Measurements from ENCODE around the gene SCNN1A.
A peak's percentile ranks its signal among the peaks of the same experiment; 100 is the strongest.

The SCNN1A gene

GRCh38 chr12:6383572-6384498, 8.5 kb upstream of the SCNN1A start, which contains the start of gene LTBR:
TSS of gene LTBR (plus strand) at chr12:6384162. CDS start at chr12:6384359, 197 bp downstream.
- DNase-seq: peak; percentile 92 to 94

DNA sequence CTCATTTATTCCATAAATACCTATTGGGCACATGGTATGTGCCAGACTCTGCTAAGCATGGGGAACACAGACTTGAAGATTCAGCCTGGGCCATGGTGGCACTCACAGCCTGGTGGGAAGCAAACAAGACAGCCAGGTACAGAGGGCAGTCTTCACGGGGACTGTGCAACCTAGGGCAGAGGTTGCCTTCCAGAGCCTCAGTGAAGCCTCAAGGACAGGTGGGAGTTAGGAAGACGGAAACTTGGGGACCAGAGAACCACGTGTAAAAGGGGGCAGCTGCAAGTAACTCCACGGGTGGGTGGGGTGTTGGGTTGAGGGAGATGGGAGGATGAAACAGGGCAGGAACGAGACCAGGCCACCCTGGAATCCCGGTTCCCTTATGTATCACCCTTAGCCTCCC, 7.6 kb upstream of the SCNN1A start:
- DNase-seq: no peak

GRCh38 chr12:6382371-6382770, 7.0 kb upstream of the SCNN1A start:
- no peak for DNase-seq

- DNase-seq: no peak
These were observed 5.1 kb upstream of the SCNN1A start for GRCh38 chr12:6380141-6381121.

GRCh38 chr12:6378709-6379472, 3.5 kb upstream of the SCNN1A start:
- DNase-seq: no peak

DNA sequence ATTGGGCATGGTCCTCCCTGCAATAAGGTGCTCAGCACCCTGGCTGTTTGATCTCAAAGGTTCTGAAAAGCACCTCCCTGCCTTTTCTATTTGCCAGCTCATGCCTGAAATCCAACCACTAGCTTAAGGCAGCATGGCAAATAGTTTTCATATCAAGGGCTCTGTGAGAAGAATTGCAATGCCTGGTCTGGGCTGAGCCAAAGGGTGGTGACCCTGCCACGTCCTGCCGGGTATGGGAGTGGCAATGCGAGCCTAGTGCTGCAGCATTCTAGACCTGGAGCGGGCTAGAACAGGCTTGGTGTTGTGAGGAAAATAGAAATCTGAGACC, 2.3 kb upstream of the SCNN1A start:
- no peak for DNase-seq

DNA sequence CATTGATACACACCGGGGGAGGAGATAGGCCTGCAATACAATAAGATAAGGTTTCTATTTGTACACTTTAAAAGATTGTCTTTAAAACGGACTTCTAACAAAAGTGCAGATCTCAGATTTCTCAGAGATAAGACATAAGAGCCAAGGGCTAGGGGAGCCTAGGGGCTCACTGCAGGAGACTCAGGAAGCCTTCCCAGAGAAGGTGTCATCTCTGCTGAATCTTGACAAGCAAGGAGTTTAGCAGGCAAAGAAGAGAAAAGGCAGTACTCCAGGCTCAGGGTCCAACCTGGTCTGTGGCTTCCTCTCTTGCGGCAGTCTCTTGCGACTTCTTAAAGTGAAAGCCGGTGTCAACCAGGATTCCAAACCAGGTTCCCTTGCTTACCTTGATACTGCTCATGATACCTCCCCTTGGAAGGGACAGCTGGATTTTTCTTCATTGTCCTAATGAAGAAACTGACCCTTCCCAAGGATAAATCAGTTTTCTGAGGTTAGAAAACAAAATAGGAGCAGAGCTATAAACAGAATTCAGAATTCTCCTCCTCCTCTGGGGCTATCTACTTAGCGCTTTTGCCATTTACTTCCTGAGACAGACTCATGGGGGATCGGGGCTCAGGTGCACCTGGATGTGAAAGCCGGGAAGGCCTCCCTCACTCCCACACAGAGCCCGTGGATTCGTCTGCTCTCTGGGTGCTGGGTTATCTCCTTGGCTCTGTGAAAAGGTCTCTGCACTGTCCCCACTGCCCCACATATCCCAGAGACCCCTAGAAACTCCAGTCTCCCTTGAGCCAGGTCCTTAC, 1.7 kb upstream of the SCNN1A start:
- DNase-seq: no peak

GRCh38 chr12:6376079-6376869, 911 bp upstream of the SCNN1A start:
- peak; percentile 31 to 42 for DNase-seq

GRCh38 chr12:6374786-6375160, 590 bp downstream of the SCNN1A start:
- DNase-seq: no peak

GRCh38 chr12:6374028-6374785, 1.2 kb downstream of the SCNN1A start:
- DNase-seq: no peak

GRCh38 chr12:6373022-6373787, 2.2 kb downstream of the SCNN1A start:
- DNase-seq: no peak

GRCh38 chr12:6372403-6373003, 2.9 kb downstream of the SCNN1A start:
- DNase-seq: peak in 1 of 2 donors; percentile 32

- no peak for DNase-seq
These were observed 4.2 kb downstream of the SCNN1A start for GRCh38 chr12:6370994-6371754.

DNA sequence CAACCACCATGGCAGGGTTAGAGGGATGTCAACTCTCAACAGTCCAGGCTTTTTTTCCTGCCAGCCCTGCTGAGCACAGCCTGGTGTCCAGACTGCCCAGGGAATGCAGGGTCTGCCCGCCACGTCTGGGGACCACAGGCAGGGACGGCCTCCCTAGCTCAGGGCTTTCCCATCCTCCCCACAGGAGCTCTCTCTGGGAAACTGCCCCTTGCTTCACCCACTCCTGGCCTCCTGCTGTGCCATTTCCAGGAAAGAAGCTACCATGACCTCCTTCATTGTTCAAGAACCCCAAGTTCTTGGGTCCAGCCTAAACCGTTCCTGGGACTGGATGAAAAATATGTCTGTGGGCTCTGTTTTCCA, 4.8 kb downstream of the SCNN1A start:
- DNase-seq: no peak

- DNase-seq: no peak
These were observed 5.3 kb downstream of the SCNN1A start for GRCh38 chr12:6369916-6370575.

DNA sequence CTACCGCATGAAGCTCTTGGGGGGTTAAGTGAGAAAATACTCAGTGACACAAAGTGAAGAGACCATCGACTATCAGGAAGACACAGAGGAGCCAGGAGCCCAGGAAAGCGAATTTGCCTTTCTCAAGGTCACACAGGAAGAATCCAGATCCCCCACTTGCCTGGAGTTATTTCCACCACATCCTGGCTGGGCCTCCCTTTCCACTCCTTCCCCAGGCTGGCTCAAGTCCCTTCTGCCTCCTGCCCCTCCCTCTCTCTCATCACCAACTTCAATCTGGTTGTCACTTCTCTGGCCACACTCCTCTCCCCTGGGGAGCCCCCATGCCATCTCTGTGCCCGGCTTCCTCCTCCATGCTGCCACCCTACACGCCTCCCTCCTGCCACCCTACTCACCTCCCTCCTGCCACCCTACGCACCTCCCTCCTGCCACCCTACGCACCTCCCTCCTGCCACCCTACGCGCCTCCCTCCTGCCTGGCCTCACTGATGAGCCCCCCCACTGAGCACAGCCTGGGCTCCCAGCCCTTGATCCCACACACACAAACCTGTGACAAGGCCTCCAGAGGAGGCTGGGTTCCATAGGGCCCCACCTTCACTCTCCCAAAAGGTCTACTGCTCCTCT, 6.3 kb downstream of the SCNN1A start:
- DNase-seq: no peak

Data from inflammatory macrophage treated with lipopolysaccharide for 1 hour (primary cell).